HL-60 (cell line): ENCODE data around the gene TMEM72.

ENCODE experiments used
- CTCF ChIP-seq: IDR thresholded peaks from one replicate; pipeline ENCODE4 v1.5.1; 2011; ENCODE audit warnings: low read length, control low read depth, inconsistent platforms; ENCODE audit not compliant: insufficient read depth
- POLR2AphosphoS5 ChIP-seq: IDR thresholded peaks from 2 replicates; pipeline ENCODE4 v1.6.1; 2012; ENCODE audit warnings: low read depth
- SPI1 ChIP-seq: IDR thresholded peaks from 2 replicates; pipeline ENCODE4 v1.6.1; 2012; ENCODE audit warnings: low read depth, mild to moderate bottlenecking, borderline replicate concordance
- TF ChIP-seq, protein P1 (sequence below): IDR thresholded peaks from 2 replicates; pipeline ENCODE4 v1.6.1; 2012; ENCODE audit warnings: low read depth; ENCODE audit not compliant: insufficient replicate concordance

- TF ChIP-seq, protein P1, sequence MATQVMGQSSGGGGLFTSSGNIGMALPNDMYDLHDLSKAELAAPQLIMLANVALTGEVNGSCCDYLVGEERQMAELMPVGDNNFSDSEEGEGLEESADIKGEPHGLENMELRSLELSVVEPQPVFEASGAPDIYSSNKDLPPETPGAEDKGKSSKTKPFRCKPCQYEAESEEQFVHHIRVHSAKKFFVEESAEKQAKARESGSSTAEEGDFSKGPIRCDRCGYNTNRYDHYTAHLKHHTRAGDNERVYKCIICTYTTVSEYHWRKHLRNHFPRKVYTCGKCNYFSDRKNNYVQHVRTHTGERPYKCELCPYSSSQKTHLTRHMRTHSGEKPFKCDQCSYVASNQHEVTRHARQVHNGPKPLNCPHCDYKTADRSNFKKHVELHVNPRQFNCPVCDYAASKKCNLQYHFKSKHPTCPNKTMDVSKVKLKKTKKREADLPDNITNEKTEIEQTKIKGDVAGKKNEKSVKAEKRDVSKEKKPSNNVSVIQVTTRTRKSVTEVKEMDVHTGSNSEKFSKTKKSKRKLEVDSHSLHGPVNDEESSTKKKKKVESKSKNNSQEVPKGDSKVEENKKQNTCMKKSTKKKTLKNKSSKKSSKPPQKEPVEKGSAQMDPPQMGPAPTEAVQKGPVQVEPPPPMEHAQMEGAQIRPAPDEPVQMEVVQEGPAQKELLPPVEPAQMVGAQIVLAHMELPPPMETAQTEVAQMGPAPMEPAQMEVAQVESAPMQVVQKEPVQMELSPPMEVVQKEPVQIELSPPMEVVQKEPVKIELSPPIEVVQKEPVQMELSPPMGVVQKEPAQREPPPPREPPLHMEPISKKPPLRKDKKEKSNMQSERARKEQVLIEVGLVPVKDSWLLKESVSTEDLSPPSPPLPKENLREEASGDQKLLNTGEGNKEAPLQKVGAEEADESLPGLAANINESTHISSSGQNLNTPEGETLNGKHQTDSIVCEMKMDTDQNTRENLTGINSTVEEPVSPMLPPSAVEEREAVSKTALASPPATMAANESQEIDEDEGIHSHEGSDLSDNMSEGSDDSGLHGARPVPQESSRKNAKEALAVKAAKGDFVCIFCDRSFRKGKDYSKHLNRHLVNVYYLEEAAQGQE: no peak
- no peak for TF ChIP-seq CTCF
- TF ChIP-seq POLR2AphosphoS5: no peak
- no peak for TF ChIP-seq SPI1
Observed at GRCh38 chr10:44983066-44983894, 72.1 kb downstream of the TMEM72 start.
